Activated naive CD4-positive, alpha-beta T cell treated with anti-CD3 and anti-CD28 coated beads, Interleukin-2, amount 10 ng/mL, durations not matched to agents 5 hours and 36 hours (primary cell): ENCODE data around the gene KRTAP12-2. TPM values are rescaled to one million over a fixed set of nuclear protein-coding genes. Genes with fewer than 3 reads are reported as not detected.

Experiments used
- total RNA-seq, 2 experiments: library from RNA; stranded (reverse); gene quantifications; one replicate each; pipeline ENCODE4 v1.2.3, GENCODE V29; 2021

The KRTAP12-2 gene
- not detected for total RNA-seq

GRCh38 chr21:44666401-44667320 is at the start of gene KRTAP12-2:
Gene KRTAP12-2, minus strand, starts transcription at chr21:44666927. Its CDS starts 41 bp downstream, at chr21:44666886.

GRCh38 chr21:44711327-44712202 is 44.8 kb upstream of the KRTAP12-2 start, which contains the start of gene TSPEAR:
Gene TSPEAR, minus strand, starts transcription at chr21:44711572. Its CDS starts 58 bp downstream, at chr21:44711514.

GRCh38 chr21:44697172-44697810 is 30.6 kb upstream of the KRTAP12-2 start, which contains the start of gene KRTAP10-12:
Gene KRTAP10-12, plus strand, starts transcription at chr21:44697172. Its CDS starts 30 bp downstream, at chr21:44697202.

GRCh38 chr21:44681861-44682579 is 15.3 kb upstream of the KRTAP12-2 start, which contains the start of gene KRTAP12-1:
Gene KRTAP12-1, minus strand, starts transcription at chr21:44682163. Its CDS starts 40 bp downstream, at chr21:44682123.

GRCh38 chr21:44657635-44658540 is 8.8 kb downstream of the KRTAP12-2 start, which contains the start of gene KRTAP12-3:
Gene KRTAP12-3, plus strand, starts transcription at chr21:44657932. Its CDS starts 48 bp downstream, at chr21:44657980.

GRCh38 chr21:44654576-44655175 is 12.1 kb downstream of the KRTAP12-2 start, which contains the start of gene KRTAP12-4:
Gene KRTAP12-4, minus strand, starts transcription at chr21:44654659. Its CDS starts 45 bp downstream, at chr21:44654614.

GRCh38 chr21:44646366-44647221 is 20.1 kb downstream of the KRTAP12-2 start, which contains the start of gene KRTAP10-11:
Gene KRTAP10-11, plus strand, starts transcription at chr21:44646414. Its CDS starts 45 bp downstream, at chr21:44646459.

GRCh38 chr21:44637018-44637850 is 29.5 kb downstream of the KRTAP12-2 start, which contains the start of gene KRTAP10-10:
Gene KRTAP10-10, plus strand, starts transcription at chr21:44637356. Its CDS starts 62 bp downstream, at chr21:44637418.

GRCh38 chr21:44626673-44627143 is 40.0 kb downstream of the KRTAP12-2 start, which contains the start of gene KRTAP10-9:
Gene KRTAP10-9, plus strand, starts transcription at chr21:44627093. Its CDS starts 79 bp downstream, at chr21:44627172.

Other genes with a start within 250 kb of the KRTAP12-2 start
- 1 to 10 TPM; 4.0 to 4.2 TPM for gene LRRC3, start 211.4 kb downstream of the KRTAP12-2 start, total RNA-seq
- gene KRTAP10-1, start 126.7 kb downstream of the KRTAP12-2 start, total RNA-seq, result not detected
- gene KRTAP10-2, start 115.4 kb downstream of the KRTAP12-2 start, total RNA-seq, result not detected
- not detected for gene KRTAP10-3, start 108.1 kb downstream of the KRTAP12-2 start, total RNA-seq
- not detected for gene KRTAP10-4, start 93.2 kb downstream of the KRTAP12-2 start, total RNA-seq
- not detected for gene KRTAP10-5, start 86.3 kb downstream of the KRTAP12-2 start, total RNA-seq
- not detected for gene KRTAP10-6, start 74.4 kb downstream of the KRTAP12-2 start, total RNA-seq
- gene KRTAP10-7, start 66.3 kb downstream of the KRTAP12-2 start, total RNA-seq, result not detected
- not detected for gene KRTAP10-8, start 54.8 kb downstream of the KRTAP12-2 start, total RNA-seq
- not detected for gene KRTAP10-9, start 39.8 kb downstream of the KRTAP12-2 start, total RNA-seq
- not detected for gene KRTAP10-10, start 29.6 kb downstream of the KRTAP12-2 start, total RNA-seq
- gene KRTAP10-11, start 20.5 kb downstream of the KRTAP12-2 start, total RNA-seq, result not detected
- gene KRTAP12-4, start 12.3 kb downstream of the KRTAP12-2 start, total RNA-seq, result not detected
- not detected for gene KRTAP12-3, start 9.0 kb downstream of the KRTAP12-2 start, total RNA-seq
- not detected for gene KRTAP12-1, start 15.2 kb upstream of the KRTAP12-2 start, total RNA-seq
- gene KRTAP10-12, start 30.2 kb upstream of the KRTAP12-2 start, total RNA-seq, result not detected
- not detected for gene TSPEAR, start 44.6 kb upstream of the KRTAP12-2 start, total RNA-seq
- gene UBE2G2, start 134.9 kb upstream of the KRTAP12-2 start, total RNA-seq, result 100 to 1,000 TPM in 1 of 2 experiments, 10 to 100 TPM in 1; 90.1 to 104 TPM
- 10 to 100 TPM; 77.5 to 83.7 TPM for gene SUMO3, start 151.1 kb upstream of the KRTAP12-2 start, total RNA-seq
- 10 to 100 TPM; 74.7 to 79.3 TPM for gene PTTG1IP, start 206.8 kb upstream of the KRTAP12-2 start, total RNA-seq